ENCODE measurements around the gene TM9SF1. TPM values are rescaled to one million over a fixed set of nuclear protein-coding genes. Genes with fewer than 3 reads are reported as not detected.
"Not testable (repeated sequence)": the region's sequence is repeated elsewhere in the genome, so short reads cannot be mapped to it uniquely, and the experiment has no call there.

The TM9SF1 gene
- total and polyA plus RNA-seq, 2 donors: 30.4 to 48.1 TPM

- no peaks in the 10 kb centered on the region for H3K4me1 ChIP-seq (ENCODE audit: insufficient read depth)
- WGBS: 90% methylated on average over 7 of the region's 7 CpGs
- H3K36me3 ChIP-seq (ENCODE audit: insufficient read depth): no peaks in the 10 kb centered on the region
- no peak for DNase-seq (ENCODE audit: extremely low spot score)
- no peak overlapping the region for H3K4me3 ChIP-seq (ENCODE audit: low read depth, low read length)
- peak overlapping the region; percentile 42 for H3K27ac ChIP-seq (ENCODE audit: low read depth)
These were observed 18.8 kb upstream of the TM9SF1 start for GRCh38 chr14:24213866-24214662.

GRCh38 chr14:24212924-24213865 lies 18.0 kb upstream of the TM9SF1 start, which contains the start of gene CHMP4A:
CHMP4A (minus strand) TSS chr14:24213488; CDS start chr14:24213439, 49 bp downstream.
- DNase-seq (ENCODE audit: extremely low spot score): peak; percentile 95
- Histone ChIP-seq H3K4me3 (ENCODE audit: low read depth, low read length) (peak within 1 kb of the TSS; percentile 62), H3K36me3 (ENCODE audit: insufficient read depth) (no peaks in the 10 kb centered on the region), H3K27ac (ENCODE audit: low read depth) (peak within 1 kb of the TSS; percentile 97), H3K4me1 (ENCODE audit: insufficient read depth) (no peaks in the 10 kb centered on the region)
- WGBS: under 1% methylated on average over 53 of the region's 53 CpGs

- H3K4me1 ChIP-seq (ENCODE audit: insufficient read depth): no peaks in the 10 kb centered on the region
- no peak overlapping the region for H3K4me3 ChIP-seq (ENCODE audit: low read depth, low read length)
- WGBS: 93% methylated on average over 6 of the region's 6 CpGs
- no peaks in the 10 kb centered on the region for H3K36me3 ChIP-seq (ENCODE audit: insufficient read depth)
- DNase-seq (ENCODE audit: extremely low spot score): no peak
- no peak overlapping the region for H3K27ac ChIP-seq (ENCODE audit: low read depth)
These were observed 16.1 kb upstream of the TM9SF1 start for GRCh38 chr14:24211311-24211710.

- H3K27ac ChIP-seq (ENCODE audit: low read depth): no peak overlapping the region
- H3K4me1 ChIP-seq (ENCODE audit: insufficient read depth): no peaks in the 10 kb centered on the region
- H3K4me3 ChIP-seq (ENCODE audit: low read depth, low read length): no peak overlapping the region
- no peaks in the 10 kb centered on the region for H3K36me3 ChIP-seq (ENCODE audit: insufficient read depth)
- DNase-seq (ENCODE audit: extremely low spot score): no peak
- over 99% methylated on average over 2 of the region's 2 CpGs for WGBS
These were observed 12.4 kb upstream of the TM9SF1 start for GRCh38 chr14:24207625-24208024.

- Histone ChIP-seq H3K36me3 (ENCODE audit: insufficient read depth) (no peaks in the 10 kb centered on the region), H3K27ac (ENCODE audit: low read depth) (no peak overlapping the region), H3K4me3 (ENCODE audit: low read depth, low read length) (no peak overlapping the region), H3K4me1 (ENCODE audit: insufficient read depth) (no peaks in the 10 kb centered on the region)
- DNase-seq (ENCODE audit: extremely low spot score): no peak
- 95% methylated on average over 5 of the region's 5 CpGs for WGBS
These were observed 11.9 kb upstream of the TM9SF1 start for GRCh38 chr14:24207104-24207551.

GRCh38 chr14:24206260-24207103 lies 11.2 kb upstream of the TM9SF1 start:
- Histone ChIP-seq H3K4me3 (ENCODE audit: low read depth, low read length) (no peak overlapping the region), H3K27ac (ENCODE audit: low read depth) (no peak overlapping the region), H3K4me1 (ENCODE audit: insufficient read depth) (no peaks in the 10 kb centered on the region), H3K36me3 (ENCODE audit: insufficient read depth) (peaks cover under 1% of the 10 kb centered on the region)
- whole genome bisulfite sequencing: 97% methylated on average over 11 of the region's 11 CpGs
- no peak for DNase-seq (ENCODE audit: extremely low spot score)

GRCh38 chr14:24204163-24205146 lies 9.2 kb upstream of the TM9SF1 start:
- no peak for DNase-seq (ENCODE audit: extremely low spot score)
- Histone ChIP-seq H3K4me3 (ENCODE audit: low read depth, low read length) (no peak overlapping the region), H3K4me1 (ENCODE audit: insufficient read depth) (no peaks in the 10 kb centered on the region), H3K36me3 (ENCODE audit: insufficient read depth) (peaks cover 2% of the 10 kb centered on the region), H3K27ac (ENCODE audit: low read depth) (no peak overlapping the region)
- WGBS: 90% methylated on average over 7 of the region's 7 CpGs

GRCh38 chr14:24203249-24203886 lies 8.1 kb upstream of the TM9SF1 start:
- not testable (repeated sequence) for DNase-seq (ENCODE audit: extremely low spot score); H3K27ac ChIP-seq (ENCODE audit: low read depth); H3K4me3 ChIP-seq (ENCODE audit: low read depth, low read length); H3K4me1 ChIP-seq (ENCODE audit: insufficient read depth); H3K36me3 ChIP-seq (ENCODE audit: insufficient read depth)
- WGBS: 97% methylated on average over 16 of the region's 16 CpGs

GRCh38 chr14:24202538-24202937 lies 7.3 kb upstream of the TM9SF1 start:
- WGBS: 81% methylated on average over 8 of the region's 8 CpGs
- not testable (repeated sequence) for H3K36me3 ChIP-seq (ENCODE audit: insufficient read depth); H3K27ac ChIP-seq (ENCODE audit: low read depth); DNase-seq (ENCODE audit: extremely low spot score); H3K4me3 ChIP-seq (ENCODE audit: low read depth, low read length); H3K4me1 ChIP-seq (ENCODE audit: insufficient read depth)

- 82% methylated on average over 7 of the region's 7 CpGs for WGBS
These were observed 3.7 kb upstream of the TM9SF1 start for GRCh38 chr14:24198814-24199524.

GRCh38 chr14:24197056-24197450 lies 1.8 kb upstream of the TM9SF1 start:
- WGBS: 97% methylated on average over 2 of the region's 2 CpGs
- H3K36me3 ChIP-seq (ENCODE audit: insufficient read depth): peaks cover 2% of the 10 kb centered on the region
- H3K4me1 ChIP-seq (ENCODE audit: insufficient read depth): peaks cover 1% of the 10 kb centered on the region
- DNase-seq (ENCODE audit: extremely low spot score): no peak
- no peak overlapping the region for H3K4me3 ChIP-seq (ENCODE audit: low read depth, low read length)
- no peak overlapping the region for H3K27ac ChIP-seq (ENCODE audit: low read depth)

More at GRCh38 chr14:24198814-24199524, 3.7 kb upstream of the TM9SF1 start:
- H3K4me3 ChIP-seq (ENCODE audit: low read depth, low read length): no peak overlapping the region
- H3K4me1 ChIP-seq (ENCODE audit: insufficient read depth): peaks cover 1% of the 10 kb centered on the region
- peaks cover 2% of the 10 kb centered on the region for H3K36me3 ChIP-seq (ENCODE audit: insufficient read depth)
- no peak for DNase-seq (ENCODE audit: extremely low spot score)
- H3K27ac ChIP-seq (ENCODE audit: low read depth): no peak overlapping the region

Measured in urinary bladder (tissue), 4 donors.